SK-N-SH treated with all-trans-retinoic acid at 6 μM for 48 hours (cell line): ENCODE results near the gene DIDO1.

Experiments used
- BACH2 ChIP-seq: fragments of 250-450 bp; sonication (Bioruptor Pico); IDR thresholded peaks from 2 replicates; pipeline ENCODE4 v1.9.0; 2021; ENCODE audit warnings: mild to moderate bottlenecking, borderline replicate concordance
- SNAI2 ChIP-seq: fragments of 250-450 bp; sonication (Bioruptor Pico); IDR thresholded peaks from 2 replicates; pipeline ENCODE4 v1.5.0; 2020; ENCODE audit warnings: mild to moderate bottlenecking, moderate library complexity
- TOX ChIP-seq: fragments of 250-450 bp; sonication (Bioruptor Pico); IDR thresholded peaks from 2 replicates; pipeline ENCODE4 v1.8.0; 2021; ENCODE audit warnings: mild to moderate bottlenecking, moderate library complexity, borderline replicate concordance
- ZFP30 ChIP-seq: fragments of 450-650 bp; formaldehyde crosslinking; IDR thresholded peaks from 2 replicates; pipeline ENCODE4 v1.5.0; 2022; ENCODE audit warnings: mild to moderate bottlenecking, moderate library complexity
- ZNF70 ChIP-seq: fragments of 450-650 bp; formaldehyde crosslinking; IDR thresholded peaks from 2 replicates; pipeline ENCODE4 v1.5.0; 2020; ENCODE audit warnings: mild to moderate bottlenecking, moderate library complexity

GRCh38 chr20:62957136-62958117 is 31.1 kb upstream of the DIDO1 start:
- TF ChIP-seq TOX (no peak), ZNF70 (CRISPR knock-in tag) (no peak), BACH2 (CRISPR knock-in tag) (no peak), ZFP30 (CRISPR knock-in tag) (no peak), SNAI2 (no peak)
